Measurements from ENCODE around the gene ABCG4.
"Not testable (repeated sequence)": the region's sequence is repeated elsewhere in the genome, so short reads cannot be mapped to it uniquely, and the experiment has no call there.

Gene ABCG4

DNA sequence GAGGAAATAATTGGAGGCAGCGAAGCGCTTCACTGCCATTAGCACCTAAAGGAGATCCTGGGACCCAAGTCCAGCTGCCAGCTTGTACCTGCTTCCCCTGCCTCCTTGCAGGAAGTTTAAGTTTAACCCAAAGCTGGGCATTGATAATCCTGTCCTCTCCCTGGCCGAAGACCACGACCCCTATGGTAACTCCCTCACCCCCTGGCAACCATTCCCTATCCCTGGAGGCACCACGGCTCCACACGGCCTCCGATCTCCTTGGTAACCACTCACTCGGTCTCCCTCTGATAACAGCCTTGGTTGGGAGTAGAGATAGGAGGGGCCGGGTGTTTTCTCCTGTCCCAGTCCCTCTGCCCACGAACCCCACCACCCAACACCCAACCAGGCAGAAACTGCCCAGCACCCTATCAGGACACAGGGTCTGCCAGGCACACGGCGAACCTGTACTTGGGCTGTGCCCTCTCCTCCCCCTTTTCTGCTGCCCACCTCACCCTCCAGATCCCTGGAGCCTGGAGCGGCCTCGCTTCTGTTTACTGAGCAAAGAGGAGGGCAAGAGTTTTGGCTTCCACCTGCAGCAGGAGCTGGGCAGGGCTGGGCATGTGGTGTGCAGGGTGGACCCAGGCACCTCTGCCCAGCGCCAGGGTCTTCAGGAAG lies 37.3 kb downstream of the ABCG4 start:
- DNase-seq, result no peak

DNA sequence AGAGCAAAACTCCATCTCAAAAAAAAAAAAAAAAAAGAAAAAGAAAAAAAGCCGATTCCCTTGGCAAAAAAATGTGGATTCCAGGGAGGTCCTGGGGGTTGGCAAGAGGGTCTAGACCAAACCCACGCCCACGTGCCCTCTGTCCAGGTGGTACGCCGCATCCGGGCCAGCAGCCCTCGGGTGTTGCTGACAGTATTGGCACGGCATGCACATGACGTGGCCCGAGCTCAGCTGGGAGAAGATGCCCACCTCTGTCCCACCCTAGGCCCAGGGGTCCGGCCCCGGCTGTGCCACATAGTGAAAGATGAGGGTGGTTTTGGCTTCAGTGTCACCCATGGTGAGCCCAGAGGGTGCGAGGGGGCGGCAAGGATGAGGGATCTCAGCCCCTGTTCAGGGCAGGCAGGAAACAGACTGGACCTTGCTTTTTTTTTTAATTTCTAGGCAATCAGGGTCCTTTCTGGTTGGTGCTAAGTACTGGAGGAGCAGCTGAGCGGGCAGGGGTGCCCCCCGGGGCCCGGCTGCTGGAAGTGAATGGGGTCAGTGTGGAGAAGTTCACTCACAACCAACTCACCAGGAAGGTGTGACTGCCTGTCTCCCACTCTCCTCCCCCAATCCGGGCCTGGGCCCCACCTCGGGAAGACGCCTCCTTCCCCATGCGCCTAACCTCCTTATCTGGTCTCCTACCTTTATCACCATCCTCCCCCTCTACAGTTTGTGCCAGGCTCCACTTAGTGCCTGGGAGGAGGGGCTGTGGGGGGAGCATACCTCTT lies 38.5 kb downstream of the ABCG4 start:
- no peak for DNase-seq

DNA sequence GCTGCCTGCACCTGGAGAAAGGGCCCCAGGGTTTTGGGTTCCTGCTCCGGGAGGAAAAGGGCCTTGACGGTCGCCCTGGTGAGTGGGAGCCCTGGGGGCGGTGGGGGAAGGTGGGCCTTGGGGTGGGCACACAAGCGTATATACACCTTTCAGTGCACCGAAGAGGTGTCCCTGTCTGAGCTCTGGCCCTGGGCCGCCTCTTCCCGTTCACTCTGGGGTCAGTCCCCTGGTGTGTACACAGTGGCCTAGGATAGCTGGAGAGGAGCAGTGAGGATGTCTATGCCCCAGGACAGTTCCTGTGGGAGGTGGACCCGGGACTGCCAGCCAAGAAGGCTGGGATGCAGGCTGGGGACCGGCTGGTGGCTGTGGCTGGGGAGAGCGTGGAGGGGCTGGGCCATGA lies 39.2 kb downstream of the ABCG4 start:
- no peak for DNase-seq

DNA sequence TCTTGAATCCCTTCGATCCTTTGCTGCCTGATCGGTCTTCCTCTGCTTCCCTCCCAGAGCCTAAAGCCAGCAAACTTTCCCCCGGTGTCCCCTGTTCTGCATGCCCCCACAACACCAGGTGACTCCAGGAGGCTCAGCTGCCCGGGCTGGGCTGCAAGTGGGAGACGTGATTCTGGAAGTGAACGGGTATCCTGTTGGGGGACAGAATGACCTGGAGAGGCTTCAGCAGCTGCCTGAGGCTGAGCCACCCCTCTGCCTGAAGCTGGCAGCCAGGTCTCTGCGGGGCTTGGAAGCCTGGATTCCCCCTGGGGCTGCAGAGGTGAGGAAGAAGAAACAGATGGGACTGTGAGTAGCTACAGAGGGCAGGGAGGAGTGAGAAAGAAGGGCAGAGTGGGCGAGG lies 40.0 kb downstream of the ABCG4 start:
- DNase-seq, result no peak

DNA sequence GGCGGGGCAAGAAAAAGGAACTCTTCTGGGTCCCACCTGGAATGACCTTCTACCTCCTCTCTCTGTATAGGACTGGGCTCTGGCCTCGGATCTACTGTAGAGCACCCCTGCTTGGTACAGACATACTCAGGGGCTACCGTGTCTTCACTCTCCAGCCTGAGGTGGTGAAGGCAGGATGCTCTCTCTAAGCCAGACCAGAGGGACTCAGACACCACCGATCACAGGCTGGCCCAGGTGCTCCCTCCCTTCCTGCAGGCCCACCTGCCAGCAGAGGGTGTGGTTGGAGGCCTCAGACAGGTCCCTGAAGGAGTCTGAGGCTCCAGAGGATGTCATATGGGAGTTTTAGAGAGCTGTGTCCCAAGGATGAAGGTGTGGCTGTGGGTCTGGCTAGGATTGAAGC lies 40.5 kb downstream of the ABCG4 start:
- DNase-seq, result no peak

DNA sequence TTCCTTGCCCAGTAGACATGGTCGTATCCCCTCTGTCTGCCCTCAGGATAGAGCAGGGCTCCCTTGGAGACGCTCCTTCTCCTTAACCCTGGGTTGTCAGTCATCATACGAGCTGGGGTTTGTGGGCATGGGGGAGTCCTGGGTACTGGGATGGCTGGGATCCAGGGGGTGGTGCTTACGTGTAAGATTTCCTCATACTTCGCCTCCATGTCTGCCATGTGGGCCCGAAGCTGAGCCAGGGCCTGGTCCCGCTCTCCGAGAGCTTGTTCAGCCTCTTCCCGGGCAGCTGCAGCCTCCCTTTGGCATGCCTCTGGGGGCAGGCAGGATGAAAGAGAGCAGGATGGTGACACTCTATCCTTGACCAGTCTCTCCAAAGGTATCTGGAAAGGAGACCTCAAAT lies 41.7 kb downstream of the ABCG4 start:
- no peak for DNase-seq

DNA sequence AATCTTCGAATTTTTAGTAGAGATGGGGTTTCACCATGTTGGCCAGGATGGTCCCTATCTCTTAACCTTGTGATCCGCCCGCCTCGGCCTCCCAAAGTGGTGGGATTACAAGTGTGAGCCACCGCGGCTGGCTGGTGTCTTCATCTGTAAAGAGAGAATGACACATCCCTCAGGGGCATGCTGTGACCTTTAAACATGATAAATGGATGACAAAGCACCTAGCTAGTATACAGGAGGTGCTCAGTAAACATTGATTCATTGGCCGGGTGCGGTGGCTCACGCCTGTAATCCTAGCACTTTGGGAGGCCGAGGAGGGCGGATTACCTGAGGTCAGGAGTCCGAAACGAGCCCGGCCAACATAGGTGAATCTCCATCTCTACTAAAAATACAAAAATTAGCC lies 42.4 kb downstream of the ABCG4 start:
- DNase-seq, result not testable (repeated sequence)

DNA sequence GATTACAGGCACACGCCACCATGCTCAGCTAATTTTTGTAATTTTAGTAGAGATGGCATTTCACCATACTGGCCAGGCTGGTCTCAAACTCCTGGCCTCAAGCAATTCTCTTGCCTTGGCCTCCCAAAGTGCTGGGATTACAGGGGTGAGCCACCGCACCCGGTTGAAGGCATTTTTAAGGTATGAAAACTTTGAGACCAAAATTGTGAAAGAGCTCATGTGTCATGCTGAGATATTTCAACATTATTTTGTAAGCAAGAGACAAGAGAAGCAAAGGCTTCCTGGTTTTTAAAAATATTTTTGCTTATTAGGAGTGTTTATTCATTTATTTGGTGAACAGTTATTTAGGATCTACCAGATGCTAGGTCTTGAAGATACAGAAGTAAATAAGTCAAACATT lies 43.3 kb downstream of the ABCG4 start:
- DNase-seq, result no peak

DNA sequence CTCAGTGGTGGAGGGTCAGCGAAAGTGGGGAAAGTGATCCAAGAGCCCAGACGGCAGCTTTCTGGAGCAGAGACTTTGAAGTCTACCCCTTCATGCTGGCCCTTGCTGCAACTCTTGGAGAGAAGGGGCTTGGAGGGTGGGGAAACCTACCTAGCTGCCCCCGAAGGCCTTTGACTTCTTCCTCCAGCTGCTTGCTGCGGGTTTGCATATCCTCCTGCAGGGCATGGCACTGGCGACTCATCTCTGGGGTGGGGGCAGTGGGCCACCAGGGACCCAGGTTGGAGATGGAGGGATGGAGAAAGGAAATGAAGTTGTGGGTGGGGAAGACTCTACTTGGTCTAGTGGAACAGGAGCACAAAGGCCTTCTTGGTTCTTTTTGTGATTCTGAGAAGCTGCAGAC lies 44.1 kb downstream of the ABCG4 start:
- DNase-seq, result no peak

DNA sequence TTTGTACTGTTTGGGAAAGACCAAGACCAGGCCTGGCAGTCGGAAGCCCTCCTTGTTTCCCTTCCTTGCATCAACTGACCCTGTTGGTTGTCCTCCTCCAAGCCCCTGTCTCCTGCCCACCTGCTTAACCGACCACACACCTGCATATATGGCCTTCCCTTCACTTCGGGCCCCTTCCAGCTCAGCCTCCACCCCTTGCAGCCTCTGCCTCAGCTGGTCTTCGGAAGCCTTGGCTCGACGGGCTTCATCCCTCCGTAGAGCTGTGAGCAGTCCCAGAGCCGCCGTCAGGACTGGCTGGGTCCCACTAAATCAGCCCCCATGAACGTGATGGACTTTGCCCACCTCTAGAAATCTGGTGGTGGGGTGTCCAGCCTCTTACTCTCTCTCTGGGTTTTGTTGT lies 44.8 kb downstream of the ABCG4 start:
- DNase-seq, result no peak

DNA sequence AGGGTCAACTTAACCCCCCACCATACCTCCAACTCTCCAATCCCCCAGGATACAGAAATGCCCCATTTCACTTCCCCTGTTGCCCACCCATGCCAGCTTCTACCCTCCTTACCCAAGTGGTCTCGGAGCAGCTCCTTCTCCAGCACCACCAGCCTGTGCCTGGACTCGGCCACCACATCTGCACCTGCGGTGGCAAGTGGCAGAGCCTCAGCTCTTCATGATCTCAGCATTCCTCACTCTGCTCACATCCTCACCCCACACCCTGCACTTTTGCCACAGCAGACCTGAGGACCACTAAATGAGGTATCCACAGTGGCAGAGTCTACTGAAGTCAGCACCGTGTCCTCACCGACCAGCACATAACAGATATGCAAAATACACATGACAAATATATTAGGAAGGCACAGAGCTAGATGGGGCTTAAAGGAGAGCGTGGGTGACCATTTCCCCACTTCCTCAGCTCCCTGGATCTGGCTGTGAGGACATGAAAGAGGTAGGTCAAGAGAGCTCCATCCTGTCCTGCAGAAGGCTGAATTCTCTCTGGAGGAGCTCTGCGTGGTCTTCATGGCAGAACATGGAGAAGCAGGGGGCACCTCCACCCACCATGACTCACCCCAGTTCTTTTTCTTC lies 46.1 kb downstream of the ABCG4 start:
- DNase-seq, result no peak

DNA sequence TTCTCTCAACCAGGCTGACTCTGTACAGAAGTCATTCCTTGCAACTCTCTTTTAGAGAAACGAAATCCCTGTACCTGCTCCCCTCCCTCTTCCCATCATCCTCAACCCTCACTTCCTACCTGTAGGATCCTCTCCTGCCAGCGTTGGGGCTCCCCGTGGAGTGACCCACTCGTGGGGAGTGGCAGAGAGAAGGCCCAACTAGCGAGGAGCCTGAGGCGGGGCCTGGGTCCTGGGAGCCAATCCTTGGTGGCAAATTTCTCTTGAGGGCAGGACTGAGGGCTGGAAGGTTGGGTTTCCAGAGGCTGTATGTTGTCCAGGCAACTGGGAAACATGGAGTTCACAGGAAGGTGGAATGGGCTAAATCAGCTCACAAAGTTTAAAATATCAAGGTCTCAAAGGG lies 46.8 kb downstream of the ABCG4 start:
- DNase-seq, result no peak

DNA sequence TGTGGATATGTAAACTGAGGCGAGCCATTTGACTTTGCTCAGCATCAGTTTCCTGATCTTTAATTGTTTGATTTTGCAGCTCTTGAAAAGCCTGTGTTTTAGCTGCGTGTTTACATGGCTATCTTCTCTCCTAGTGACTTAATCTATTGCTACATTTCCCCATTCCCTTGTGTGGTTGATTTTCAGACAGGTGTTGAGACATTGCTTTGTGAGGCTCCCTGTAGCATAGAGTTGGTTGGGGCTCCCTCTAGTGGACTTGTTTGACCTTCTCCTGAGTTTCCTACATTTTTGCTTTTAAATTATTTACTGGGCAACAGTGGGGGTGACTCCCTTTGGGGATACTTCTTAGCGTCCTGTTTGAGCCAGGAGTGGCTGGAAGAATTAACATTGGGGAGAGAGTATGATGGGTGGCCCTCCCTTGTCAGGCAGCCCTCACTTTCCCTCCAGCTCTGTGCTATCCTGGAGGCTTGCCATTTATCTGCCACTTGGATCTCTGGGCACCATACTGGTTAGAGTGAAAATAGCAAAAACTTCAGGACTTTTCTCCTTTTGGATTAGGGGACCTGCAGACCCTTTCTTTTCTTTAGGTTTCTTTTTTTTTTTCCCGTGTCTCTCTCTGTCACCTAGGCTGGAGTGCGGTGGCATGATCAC lies 48.1 kb downstream of the ABCG4 start:
- peak; percentile 60 for DNase-seq

DNA sequence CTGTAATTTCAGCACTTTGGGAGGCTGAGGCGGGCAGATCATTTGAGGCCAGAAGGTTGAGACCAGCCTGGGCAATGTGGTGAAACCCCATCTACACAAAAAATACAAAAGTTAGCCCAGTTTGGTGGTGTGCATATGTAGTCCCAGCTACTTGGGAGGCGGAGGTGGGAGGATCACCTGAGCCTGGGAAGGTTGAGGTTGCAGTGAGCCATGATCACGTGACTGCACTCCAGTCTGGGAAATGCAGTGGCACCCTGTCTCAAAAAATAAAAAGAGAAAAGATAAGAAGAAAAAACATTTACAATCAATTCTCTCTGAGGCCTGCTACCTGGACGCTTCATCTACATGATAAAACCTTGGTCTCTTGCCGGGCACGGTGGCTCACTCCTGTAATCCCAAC lies 50.1 kb downstream of the ABCG4 start:
- no peak for DNase-seq

DNA sequence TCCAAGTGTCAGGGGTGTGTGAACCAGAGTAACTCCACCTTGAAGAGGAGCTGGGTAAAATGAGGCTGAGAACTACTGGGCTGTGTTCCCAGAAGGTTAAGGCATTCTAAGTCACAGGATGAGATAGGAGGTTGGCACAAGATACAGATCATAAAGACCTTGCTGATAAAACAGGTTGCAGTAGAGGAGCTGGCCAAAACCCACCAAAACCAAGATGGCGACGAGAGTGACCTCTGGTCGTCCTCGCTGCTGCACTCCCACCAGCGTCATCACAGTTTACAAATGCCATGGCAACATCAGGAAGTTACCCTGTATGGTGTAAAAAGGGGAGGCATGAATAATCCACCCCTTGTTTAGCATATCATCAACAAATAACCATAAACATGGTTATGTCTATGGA lies 52.4 kb downstream of the ABCG4 start:
- not testable (repeated sequence) for DNase-seq

DNA sequence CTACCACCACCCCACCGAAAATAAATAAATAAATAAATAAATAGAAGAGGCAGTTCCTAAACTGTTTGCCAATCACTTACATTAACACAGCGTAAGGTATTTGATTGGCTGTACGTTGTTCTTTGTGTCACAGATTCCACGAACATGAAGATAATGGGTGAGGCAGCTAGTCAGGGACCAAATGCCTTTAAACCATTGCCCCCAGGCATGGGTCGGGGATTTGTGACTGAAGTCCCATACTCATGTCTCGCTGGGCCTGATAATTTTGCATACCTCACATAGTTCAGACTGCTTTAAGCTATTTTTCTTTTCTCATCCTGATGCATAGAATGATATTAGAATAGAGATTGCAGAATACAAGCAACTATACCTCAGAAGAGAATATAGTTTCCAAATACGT lies 53.7 kb downstream of the ABCG4 start:
- no peak for DNase-seq

DNA sequence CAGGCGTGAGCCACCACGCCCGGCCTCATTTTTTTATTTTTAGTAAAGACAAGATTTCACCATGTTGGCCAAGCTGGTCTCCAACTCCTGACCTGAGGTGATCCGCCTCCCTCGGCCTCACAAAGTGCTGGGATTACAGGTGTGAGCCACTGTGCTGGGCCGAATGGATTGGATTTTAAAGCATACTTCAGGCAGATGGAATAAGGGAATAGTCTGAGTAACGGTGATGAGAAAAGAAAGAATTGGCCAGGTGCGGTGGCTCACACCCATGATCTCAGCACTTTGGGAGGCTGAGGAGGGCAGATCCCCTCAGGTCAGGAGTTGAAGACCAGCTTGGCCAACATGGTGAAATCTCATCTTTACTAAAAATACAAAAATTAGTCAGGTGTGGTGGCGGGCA lies 55.2 kb downstream of the ABCG4 start:
- no peak for DNase-seq

DNA sequence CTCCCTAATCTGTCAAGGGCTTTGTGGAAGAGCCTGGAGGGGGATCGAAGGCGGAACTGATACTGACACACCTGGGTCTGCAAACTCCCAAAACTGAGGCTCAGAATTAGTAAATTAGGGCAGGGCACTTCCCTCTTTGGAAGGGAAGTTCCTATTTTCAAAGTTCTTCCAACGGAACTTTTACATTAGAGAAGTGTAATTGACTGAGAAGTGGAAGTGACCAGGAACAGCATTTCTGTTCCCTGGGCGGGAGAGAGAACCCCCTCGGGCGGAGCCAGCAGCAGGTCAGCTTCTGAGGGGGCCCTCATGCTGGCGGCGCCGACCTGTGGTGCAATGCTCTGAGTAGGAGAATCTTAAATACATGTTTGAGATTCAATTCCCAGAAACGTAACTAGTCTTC lies 56.2 kb downstream of the ABCG4 start:
- DNase-seq, result no peak

DNA sequence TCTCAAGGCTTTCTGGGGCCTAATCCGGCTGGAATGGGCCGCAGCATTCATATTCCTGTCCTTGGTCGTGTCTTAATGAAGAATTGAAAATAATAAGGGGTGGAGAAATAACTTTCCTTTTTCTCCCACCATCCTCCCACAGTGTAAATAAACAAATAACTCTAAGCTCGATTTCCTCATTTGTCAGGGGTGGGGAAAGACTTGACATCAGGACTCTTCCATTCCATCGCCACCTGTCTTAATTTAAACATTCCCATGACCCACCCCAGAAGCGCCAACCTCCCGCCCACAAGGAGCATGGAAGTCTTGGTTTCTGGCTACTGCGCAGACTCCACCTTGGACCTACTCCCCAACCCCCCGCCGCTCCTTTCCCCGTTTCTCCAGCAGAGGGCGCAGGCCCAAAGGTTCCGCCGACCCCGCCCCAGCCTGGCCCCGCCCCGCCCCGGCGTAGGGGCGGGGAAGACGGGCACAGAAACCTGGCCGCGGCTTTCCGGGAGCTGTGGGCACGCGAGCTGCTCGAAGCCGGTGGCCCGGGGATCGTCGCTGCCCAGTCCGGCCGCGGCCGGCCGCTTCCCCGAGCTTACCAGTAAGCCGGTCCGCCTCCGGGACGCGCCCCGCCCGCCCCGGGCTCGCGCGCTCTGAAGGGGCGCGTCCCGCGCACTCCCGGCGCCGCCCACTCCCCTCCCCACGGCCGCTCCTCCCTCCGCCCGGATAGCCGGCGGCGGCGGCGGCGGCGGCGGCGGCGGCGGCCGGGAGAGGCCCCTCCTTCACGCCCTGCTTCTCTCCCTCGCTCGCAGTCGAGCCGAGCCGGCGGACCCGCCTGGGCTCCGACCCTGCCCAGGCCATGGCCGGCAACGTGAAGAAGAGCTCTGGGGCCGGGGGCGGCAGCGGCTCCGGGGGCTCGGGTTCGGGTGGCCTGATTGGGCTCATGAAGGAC lies 57.0 kb downstream of the ABCG4 start, which contains the start of gene CBL:
Gene CBL (plus strand): TSS at position 766 of the 937 bp plus-strand sequence. CDS start 79 bp downstream, at position 845.
- DNase-seq, result peak; percentile 95

DNA sequence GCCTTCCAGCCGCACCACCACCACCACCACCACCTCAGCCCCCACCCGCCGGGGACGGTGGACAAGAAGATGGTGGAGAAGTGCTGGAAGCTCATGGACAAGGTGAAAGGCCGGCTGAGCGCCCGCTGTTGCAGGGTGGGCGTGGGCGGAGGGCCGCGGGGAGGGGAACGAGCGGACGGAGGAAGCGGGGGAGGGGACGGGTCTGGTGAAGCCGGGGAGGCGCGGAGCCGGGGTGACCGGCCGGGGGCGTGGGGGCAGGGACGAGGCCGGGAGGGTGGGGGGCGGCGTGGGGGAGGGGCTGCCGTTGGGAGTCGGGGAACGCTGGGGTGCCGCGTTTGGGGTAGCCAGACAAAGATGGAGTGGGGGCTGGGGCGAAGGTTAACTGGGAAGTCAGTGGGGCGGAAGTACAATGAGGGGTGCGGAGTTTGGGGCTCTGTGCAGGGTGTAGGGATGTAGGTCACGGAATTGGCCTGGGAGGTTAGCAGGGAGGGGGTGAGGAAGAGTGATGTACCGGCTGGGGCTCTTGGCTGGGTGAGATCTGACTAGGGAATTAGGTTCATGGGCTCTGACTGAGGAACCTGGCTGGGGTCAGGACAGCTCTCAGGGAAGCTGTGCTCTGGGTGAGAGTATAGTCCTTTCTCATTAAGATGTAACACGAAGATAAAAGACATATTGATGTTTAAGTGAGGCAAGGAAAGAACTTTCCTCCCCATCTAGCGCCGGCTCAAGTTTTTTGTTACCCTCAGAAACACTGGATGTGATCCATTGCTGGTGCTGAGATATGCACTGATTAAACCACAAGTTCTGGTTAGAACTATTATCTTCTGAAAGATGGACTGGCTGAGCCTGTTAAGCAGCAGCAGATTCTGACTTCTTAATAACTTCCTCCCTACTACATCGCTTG lies 57.9 kb downstream of the ABCG4 start:
- peak; percentile 54 for DNase-seq

DNA sequence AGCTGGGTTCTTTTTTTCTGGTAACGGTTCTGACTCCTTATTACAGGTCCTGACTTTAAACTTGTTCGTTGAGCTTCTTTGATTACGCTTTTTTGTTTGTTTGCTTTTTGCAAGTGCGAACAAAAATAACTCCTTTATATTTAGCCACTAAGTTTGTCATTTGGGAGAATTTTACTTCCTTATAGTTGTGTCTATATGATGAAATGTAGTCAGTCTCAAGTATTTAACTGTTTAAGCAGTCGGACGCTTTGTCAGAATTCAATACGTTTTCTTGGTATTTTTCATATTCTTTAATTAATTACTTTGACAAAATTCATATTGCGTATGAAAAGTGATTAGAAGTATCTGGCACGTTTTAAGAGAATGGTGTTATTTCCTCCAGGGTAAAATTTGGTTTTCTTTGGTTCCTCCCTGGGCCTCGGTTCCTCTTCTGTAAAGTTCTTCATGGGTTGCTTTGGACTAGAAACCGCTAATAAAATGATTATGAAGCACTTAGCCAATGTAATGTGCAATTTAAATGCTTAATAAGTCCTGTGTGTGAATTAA lies 58.6 kb downstream of the ABCG4 start:
- DNase-seq, result no peak

All from activated naive CD4-positive, alpha-beta T cell treated with anti-CD3 and anti-CD28 coated beads, Interleukin-2, amount 50 U/mL, for 16 hours (primary cell).